ENCODE measurements around the gene ADGRG7.
"Not testable (repeated sequence)": the region's sequence is repeated elsewhere in the genome, so short reads cannot be mapped to it uniquely, and the experiment has no call there.

Gene ADGRG7

GRCh38 chr3:100609305-100609704 is at the start of gene ADGRG7:
Gene ADGRG7, plus strand, starts transcription at chr3:100609601. Its CDS starts 256 bp downstream, at chr3:100609857.
- no peak for DNase-seq

GRCh38 chr3:100560426-100560825 is 49.0 kb upstream of the ADGRG7 start:
- no peak for DNase-seq

GRCh38 chr3:100561459-100562158 is 47.8 kb upstream of the ADGRG7 start:
- DNase-seq = no peak

- no peak for DNase-seq
These were observed 47.1 kb upstream of the ADGRG7 start for GRCh38 chr3:100562224-100562857.

GRCh38 chr3:100563228-100563627 is 46.2 kb upstream of the ADGRG7 start:
- DNase-seq = no peak

- DNase-seq = no peak
These were observed 45.7 kb upstream of the ADGRG7 start for GRCh38 chr3:100563652-100564211.

GRCh38 chr3:100570811-100571210 is 38.6 kb upstream of the ADGRG7 start:
- DNase-seq = no peak

- DNase-seq = no peak
These were observed 34.9 kb upstream of the ADGRG7 start for GRCh38 chr3:100574536-100574935.

GRCh38 chr3:100575704-100576103 is 33.7 kb upstream of the ADGRG7 start:
- DNase-seq = no peak

- DNase-seq = no peak
These were observed 31.9 kb upstream of the ADGRG7 start for GRCh38 chr3:100577382-100578008.

- DNase-seq = no peak
These were observed 30.8 kb upstream of the ADGRG7 start for GRCh38 chr3:100578646-100579045.

- no peak for DNase-seq
These were observed 29.3 kb upstream of the ADGRG7 start for GRCh38 chr3:100580147-100580546.

- DNase-seq = no peak
These were observed 27.8 kb upstream of the ADGRG7 start for GRCh38 chr3:100581650-100582049.

- DNase-seq = not testable (repeated sequence)
These were observed 27.2 kb upstream of the ADGRG7 start for GRCh38 chr3:100582157-100582556.

- DNase-seq = no peak
These were observed 25.2 kb upstream of the ADGRG7 start for GRCh38 chr3:100584101-100584660.

GRCh38 chr3:100586832-100587231 is 22.6 kb upstream of the ADGRG7 start:
- DNase-seq = no peak

- no peak for DNase-seq
These were observed 21.1 kb upstream of the ADGRG7 start for GRCh38 chr3:100588251-100588650.

GRCh38 chr3:100590114-100590839 is 19.1 kb upstream of the ADGRG7 start:
- DNase-seq = no peak

- DNase-seq = no peak
These were observed 18.6 kb upstream of the ADGRG7 start for GRCh38 chr3:100590840-100591147.

GRCh38 chr3:100591411-100591810 is 18.0 kb upstream of the ADGRG7 start:
- DNase-seq = no peak

- no peak for DNase-seq
These were observed 9.0 kb upstream of the ADGRG7 start for GRCh38 chr3:100600181-100601042.

All from NCI-H2029 (cell line).